ENCODE measurements around the gene NGEF.

DNA sequence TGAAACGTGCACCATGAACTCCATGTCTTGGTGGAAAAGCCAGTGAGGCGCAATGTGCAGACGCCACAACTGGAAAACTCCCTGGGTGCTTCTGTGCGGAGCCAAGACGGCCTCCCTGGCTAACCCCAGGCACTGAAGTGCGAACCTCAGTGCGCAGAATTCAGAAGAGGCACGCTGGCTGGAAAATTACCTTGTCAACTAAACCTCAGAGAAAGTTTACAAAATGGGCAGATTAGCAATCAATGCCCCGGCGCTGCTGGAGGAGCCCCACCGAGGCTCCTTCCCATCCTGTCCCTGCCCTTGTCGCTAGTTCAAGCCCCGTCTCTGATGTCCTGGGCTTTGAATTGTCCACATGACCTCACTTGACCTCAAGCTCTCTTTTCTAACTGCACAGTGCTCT lies 120.8 kb downstream of the NGEF start:
- TF ChIP-seq CTCF (IDR thresholded peaks at IDR 0.05) = no peak
- no peak for TF ChIP-seq POLR2A (IDR thresholded peaks at IDR 0.05)
